Right lobe of liver (tissue), 4 donors: ENCODE data around the gene PSMA5.

ENCODE experiments used
- CTCF ChIP-seq, 4 donors: fragments of 200-600 bp in 3 of 4; fragments of 450-650 bp in 1 of 4; IDR thresholded peaks; one replicate each; pipeline versions ENCODE4 v1.5.1 to v1.8.0; 2016 to 2022; ENCODE audit warnings: antibody characterized with exemption in 4 of 4, mild to moderate bottlenecking in 2 of 4
- POLR2A ChIP-seq: fragments of 450-650 bp; IDR thresholded peaks from one replicate; pipeline ENCODE4 v1.6.1; 2017; ENCODE audit warnings: antibody characterized with exemption, mild to moderate bottlenecking
- donor health status: DM: no; HTN: no; CAD: no.
- donor health status: DM: no; HTN: no; CAD: no.
- donor health status: DM: no; HTN: yes; CAD: no.

DNA sequence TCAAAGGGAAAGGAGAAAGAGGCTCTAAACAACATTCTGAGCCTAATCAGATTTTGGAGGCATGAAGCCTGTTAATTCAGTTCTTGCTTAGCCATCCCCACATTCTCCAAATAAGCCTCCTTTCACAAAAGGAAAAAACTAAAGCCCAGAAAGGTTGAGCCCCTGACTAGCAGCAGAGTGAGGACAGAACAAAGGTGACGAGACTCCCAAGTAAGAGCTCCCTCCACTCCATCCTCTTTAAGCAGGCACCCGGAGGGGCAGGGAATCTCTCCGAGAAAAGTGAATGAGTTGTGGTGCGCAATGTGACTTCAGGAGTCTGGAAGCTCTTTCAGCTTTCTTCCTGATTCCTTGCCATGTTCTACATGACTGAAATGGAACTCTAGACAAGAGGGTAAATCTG, 76.1 kb downstream of the PSMA5 start:
- TF ChIP-seq CTCF (IDR thresholded peaks at IDR 0.05), result no peak
- TF ChIP-seq POLR2A, result no peak
